GM12878 (cell line): ENCODE measurements around the gene HBP1. TPM values are rescaled to one million over a fixed set of nuclear protein-coding genes. Genes with fewer than 3 reads are reported as not detected.

Experiments
- ATAC-seq: fragments of 200-7000 bp; cut with Tn5 transposase; 3 replicates; pipeline ENCODE4 v1.9.1; 2020; ENCODE audit warnings: mild to moderate bottlenecking, moderate library complexity
- BruUV-seq: library from RNA; stranded (reverse); fragments of 400-500 nt; replicated peaks from 2 replicates; lab custom pipeline; 2021; lab: Mats Ljungman, UMichigan
- CTCF ChIA-PET: fragments of 300-600 bp; sonication (Branson Sonifier 250); formaldehyde crosslinking; extraction: SDS; loops from one replicate; lab custom pipeline; 2021; ENCODE audit warnings: inconsistent platforms; lab: Yijun Ruan, JAX
- POLR2A ChIA-PET: fragments of 350-600 bp; formaldehyde crosslinking; extraction: SDS; loops from one replicate; lab custom pipeline; 2021; ENCODE audit warnings: inconsistent platforms; lab: Charles Lee
- RAD21 ChIA-PET: fragments of 300-600 bp; sonication (Branson Sonifier 250); formaldehyde crosslinking; loops from one replicate; lab custom pipeline; 2023; ENCODE audit warnings: antibody characterized with exemption; ENCODE audit not compliant: unreplicated experiment; lab: Charles Lee
- SMC1A ChIA-PET: fragments of 300-600 bp; sonication (Branson Sonifier 250); formaldehyde crosslinking; loops from one replicate; lab custom pipeline; 2023; ENCODE audit not compliant: unreplicated experiment, uncharacterized antibody; lab: Charles Lee
- DNase-seq: peaks from one replicate; pipeline ENCODE4 v3.0.0-alpha.2; 2011; ENCODE audit warnings: low read depth, low spot score
- FAIRE-seq: peaks from 3 replicates; lab custom pipeline; 2011; peaks lifted over from hg19 to GRCh38; lab: Jason Lieb, UNC
- H2AFZ ChIP-seq: 2 replicates; pipeline ENCODE4 v1.6.0; 2011; ENCODE audit warnings: low read depth, low read length, control low read depth; ENCODE audit not compliant: control insufficient read depth
- H3K27ac ChIP-seq: 2 replicates; pipeline ENCODE4 v1.5.1; 2011; ENCODE audit warnings: control low read depth; ENCODE audit not compliant: control insufficient read depth, insufficient read depth
- H3K27me3 ChIP-seq, 2 experiments: replicated peaks in 1 of 2; 2 replicates each; pipeline versions ENCODE4 v1.6.0 to v1.6.1; 2011; ENCODE audit warnings: low read length in 1 of 2; ENCODE audit not compliant: control insufficient read depth in 2 of 2, insufficient read depth in 2 of 2
- H3K36me3 ChIP-seq, 2 experiments: 2 replicates each; pipeline ENCODE4 v1.5.1; 2011; ENCODE audit warnings: low read length in 1 of 2; ENCODE audit not compliant: control insufficient read depth in 2 of 2, insufficient read depth in 2 of 2
- H3K4me1 ChIP-seq: 2 replicates; pipeline ENCODE4 v1.6.1; 2011; ENCODE audit warnings: mild to moderate bottlenecking, low read length, moderate library complexity, mixed read lengths; ENCODE audit not compliant: control insufficient read depth, insufficient read depth
- H3K4me2 ChIP-seq: 2 replicates; pipeline ENCODE4 v1.6.0; 2011; ENCODE audit warnings: control low read depth; ENCODE audit not compliant: control insufficient read depth, insufficient read depth
- H3K4me3 ChIP-seq: fragments of 200-600 bp; sonication (generic); 2 replicates; pipeline ENCODE4 v1.5.1; 2016
- H3K79me2 ChIP-seq: 2 replicates; pipeline ENCODE4 v1.6.0; 2011; ENCODE audit warnings: low read length; ENCODE audit not compliant: control insufficient read depth, insufficient read depth
- H3K9ac ChIP-seq: 2 replicates; pipeline ENCODE4 v1.8.0; 2011; ENCODE audit warnings: low read length, control low read depth, mixed read lengths; ENCODE audit not compliant: control insufficient read depth, insufficient read depth
- H3K9me3 ChIP-seq: replicated peaks from 3 replicates; pipeline ENCODE4 v1.5.1; 2011; ENCODE audit warnings: mild to moderate bottlenecking, low read length; ENCODE audit not compliant: control insufficient read depth, insufficient read depth
- H4K20me1 ChIP-seq: 2 replicates; pipeline ENCODE4 v1.6.0; 2011; ENCODE audit not compliant: control insufficient read depth, insufficient read depth
- BACH1 ChIP-seq: fragments of 450-650 bp; IDR thresholded peaks from 2 replicates; pipeline ENCODE4 v1.6.1; 2017; ENCODE audit warnings: mild to moderate bottlenecking, borderline replicate concordance
- BRCA1 ChIP-seq: IDR thresholded peaks from 2 replicates; pipeline ENCODE4 v1.6.1; 2011; ENCODE audit warnings: low read depth, low read length, improper control_type of control experiment
- CEBPB ChIP-seq, 2 experiments: fragments of 150-350 bp in 1 of 2; IDR thresholded peaks; 2 replicates each; pipeline ENCODE4 v1.6.1; 2012 to 2014; ENCODE audit warnings: low read depth in 2 of 2, low read length in 2 of 2, borderline replicate concordance in 1 of 2, inconsistent platforms in 1 of 2
- CTCF ChIP-seq, 3 experiments: IDR thresholded peaks in 2 of 3; conservative IDR thresholded peaks in 1 of 3; 2 replicates each; pipeline ENCODE4 v1.5.1; 2011; ENCODE audit warnings: low read depth in 3 of 3, low read length in 3 of 3, mild to moderate bottlenecking in 3 of 3, control low read depth in 2 of 3, moderate library complexity in 2 of 3, inconsistent platforms in 1 of 3, mixed read lengths in 1 of 3; ENCODE audit not compliant: control insufficient read depth in 2 of 3, insufficient read depth in 1 of 3; ENCODE audit errors: extremely low read depth in 1 of 3
- HCFC1 ChIP-seq: fragments of 150-350 bp; IDR thresholded peaks from 2 replicates; pipeline ENCODE4 v1.6.1; 2014; ENCODE audit warnings: low read length
- IKZF1 ChIP-seq: fragments of 450-650 bp; conservative IDR thresholded peaks from 2 replicates; pipeline ENCODE4 v1.6.1; 2017; ENCODE audit warnings: antibody characterized with exemption, mild to moderate bottlenecking
- MLLT1 ChIP-seq: fragments of 450-650 bp; IDR thresholded peaks from 2 replicates; pipeline ENCODE4 v1.6.1; 2016; ENCODE audit warnings: mild to moderate bottlenecking
- PAX8 ChIP-seq: fragments of 450-650 bp; IDR thresholded peaks from 2 replicates; pipeline ENCODE4 v1.6.1; 2017; ENCODE audit warnings: mild to moderate bottlenecking, moderate library complexity
- RUNX3 ChIP-seq: IDR thresholded peaks from 2 replicates; pipeline ENCODE4 v1.6.1; 2012; ENCODE audit warnings: low read length, inconsistent platforms
- SIN3A ChIP-seq: IDR thresholded peaks from 2 replicates; pipeline ENCODE4 v1.6.1; 2012; ENCODE audit warnings: low read depth, low read length, improper control_type of control experiment
- SMARCA5 ChIP-seq: fragments of 450-650 bp; IDR thresholded peaks from 2 replicates; pipeline ENCODE4 v1.6.1; 2017; ENCODE audit warnings: mild to moderate bottlenecking
- SMC3 ChIP-seq: IDR thresholded peaks from 2 replicates; pipeline ENCODE4 v1.6.1; 2011; ENCODE audit warnings: low read length, improper control_type of control experiment, borderline replicate concordance
- SREBF2 ChIP-seq: IDR thresholded peaks from 2 replicates; pipeline ENCODE4 v1.6.1; 2012; ENCODE audit warnings: mild to moderate bottlenecking, low read length
- TAF1 ChIP-seq: IDR thresholded peaks from 2 replicates; pipeline ENCODE4 v1.6.1; 2011; ENCODE audit warnings: mild to moderate bottlenecking, low read depth, low read length, borderline replicate concordance
- YBX1 ChIP-seq: fragments of 450-650 bp; IDR thresholded peaks from 2 replicates; pipeline ENCODE4 v1.6.1; 2016; ENCODE audit warnings: antibody characterized with exemption
- WGBS: methylation state at CpG from one replicate; pipeline ENCODE4 v1.1.6; 2016; ENCODE audit warnings: low lambda C conversion rate; ENCODE audit not compliant: insufficient replicate concordance, insufficient coverage; ENCODE audit errors: missing lambda C conversion rate; 5-methylcytosine and 5-hydroxymethylcytosine counted together
- in situ Hi-C: fragments of 300-500 bp; cut with MboI; formaldehyde crosslinking; loops from 9 replicates; pipeline ENCODE4 v1.14.3; 2018; ENCODE audit warnings: mixed read lengths
- intact Hi-C: fragments of 100-400 bp; cut with micrococcal nuclease; formaldehyde crosslinking; loops from one replicate; pipeline ENCODE4 v1.14.2; 2022; ENCODE audit not compliant: unreplicated experiment
- polyA plus RNA-seq, 11 experiments: library from polyadenylated mRNA; depleted of rRNA in 4 of 11; unstranded in 6 of 11; stranded (reverse) in 5 of 11; fragments of >200 nt; fragmentation: Nextera tagmentation in 4 of 11; fragmentation: Illumina TruSeq in 1 of 11; extraction: Ambion mirVana in 4 of 11; extraction: Trizol in 1 of 11; gene quantifications; 1 replicate in 1 of 11; 2 replicates in 10 of 11; pipeline versions ENCODE4 v1.2.1 to v1.2.3, GENCODE V29; 2011 to 2016; ENCODE audit warnings: inconsistent platforms in 2 of 11, missing spikeins in 2 of 11, low read depth in 1 of 11
- total RNA-seq, 4 experiments: library from RNA; depleted of rRNA in 3 of 4; stranded (reverse); fragments of >200 nt in 3 of 4; fragmentation: Illumina TruSeq in 1 of 4; extraction: Trizol in 1 of 4; gene quantifications; 2 replicates each; pipeline versions ENCODE4 v1.2.1 to v1.2.3, GENCODE V29; 2013 to 2021
- TF ChIP-seq, protein P1 (sequence below): fragments of 450-650 bp; formaldehyde crosslinking; IDR thresholded peaks from 2 replicates; pipeline ENCODE4 v1.4.0; 2020; ENCODE audit warnings: mild to moderate bottlenecking, moderate library complexity

HBP1 gene
- total and polyA plus RNA-seq, 10 of the 15 experiments (the other 5 are each of a cell fraction or from before 2014, with no cell fraction given): 5.8 to 30.9 (median 9.4) TPM

- BruUV-seq: no TSS peak
- Histone ChIP-seq H3K4me1 (no peaks in the 10 kb centered on the region), H3K79me2 (no peaks in the 10 kb centered on the region), H3K4me3 (no peak overlapping the region), H3K9me3 (no peaks in the 10 kb centered on the region), H3K4me2 (no peak overlapping the region), H3K36me3 (no peaks in the 10 kb centered on the region), H3K27me3 (no peaks in the 10 kb centered on the region; a peak in 2 of 4 replicates), H3K27ac (no peak overlapping the region), H3K9ac (no peak overlapping the region), H2AFZ (no peak overlapping the region), H4K20me1 (no peaks in the 10 kb centered on the region)
- ChIA-PET POLR2A (interaction anchor here (0.7 kb wide), 1 partner anchor 1314 kb away, joined by 4 read pairs; no protein-coding TSS in a partner anchor), SMC1A (interaction anchor here (0.5 to 8.0 kb wide), 23 partner anchors 12 to 973 kb away, joined by 3 to 142 read pairs (median 5); partner anchors contain the start of gene HBP1), CTCF (interaction anchor here (0.6 to 8.7 kb wide), 40 partner anchors 10 to 729 kb away, joined by 3 to 203 read pairs (median 4); partner anchors contain the start of gene HBP1), RAD21 (interaction anchor here (0.6 to 6.1 kb wide), 13 partner anchors 15 to 725 kb away, joined by 3 to 47 read pairs (median 5); partner anchors contain the start of genes HBP1 and PIK3CG)
- FAIRE-seq (no peak), ATAC-seq (peak; percentile 85), DNase-seq (no peak)
- in situ Hi-C loops (no loop called here), intact Hi-C loops (loop anchor here (1.0 to 10.0 kb wide), 4 partner anchors 203 to 976 kb away; partner anchors contain the start of gene CCDC71L)
- WGBS: 25% methylated on average over 4 of the region's 4 CpGs
- TF ChIP-seq PAX8 (no peak), SREBF2 (no peak), HCFC1 (no peak), MLLT1 (no peak), TAF1 (no peak), BACH1 (no peak), BRCA1 (no peak), SMC3 (peak; percentile 86), RUNX3 (0 out of 2 replicates have a peak, but pooled peaks have one; percentile 17), IKZF1 (no peak), CEBPB (IDR thresholded peaks at IDR 0.05; ENCODE audit: borderline replicate concordance in 1 of 2, low read depth in 2 of 2, low read length in 2 of 2) (no peak), SIN3A (no peak), SMARCA5 (no peak), CTCF (IDR thresholded peaks at IDR 0.05 in 2 of 3, conservative IDR thresholded peaks at IDR 0.05 in 1 of 3; ENCODE audit: control insufficient read depth in 2 of 3, extremely low read depth in 1 of 3, insufficient read depth in 1 of 3, low read depth in 3 of 3, low read length in 3 of 3) (peak; percentile 45 to 59 (median 47); a peak in 5 of 6 replicates), YBX1 (no peak)
- TF ChIP-seq, protein P1, sequence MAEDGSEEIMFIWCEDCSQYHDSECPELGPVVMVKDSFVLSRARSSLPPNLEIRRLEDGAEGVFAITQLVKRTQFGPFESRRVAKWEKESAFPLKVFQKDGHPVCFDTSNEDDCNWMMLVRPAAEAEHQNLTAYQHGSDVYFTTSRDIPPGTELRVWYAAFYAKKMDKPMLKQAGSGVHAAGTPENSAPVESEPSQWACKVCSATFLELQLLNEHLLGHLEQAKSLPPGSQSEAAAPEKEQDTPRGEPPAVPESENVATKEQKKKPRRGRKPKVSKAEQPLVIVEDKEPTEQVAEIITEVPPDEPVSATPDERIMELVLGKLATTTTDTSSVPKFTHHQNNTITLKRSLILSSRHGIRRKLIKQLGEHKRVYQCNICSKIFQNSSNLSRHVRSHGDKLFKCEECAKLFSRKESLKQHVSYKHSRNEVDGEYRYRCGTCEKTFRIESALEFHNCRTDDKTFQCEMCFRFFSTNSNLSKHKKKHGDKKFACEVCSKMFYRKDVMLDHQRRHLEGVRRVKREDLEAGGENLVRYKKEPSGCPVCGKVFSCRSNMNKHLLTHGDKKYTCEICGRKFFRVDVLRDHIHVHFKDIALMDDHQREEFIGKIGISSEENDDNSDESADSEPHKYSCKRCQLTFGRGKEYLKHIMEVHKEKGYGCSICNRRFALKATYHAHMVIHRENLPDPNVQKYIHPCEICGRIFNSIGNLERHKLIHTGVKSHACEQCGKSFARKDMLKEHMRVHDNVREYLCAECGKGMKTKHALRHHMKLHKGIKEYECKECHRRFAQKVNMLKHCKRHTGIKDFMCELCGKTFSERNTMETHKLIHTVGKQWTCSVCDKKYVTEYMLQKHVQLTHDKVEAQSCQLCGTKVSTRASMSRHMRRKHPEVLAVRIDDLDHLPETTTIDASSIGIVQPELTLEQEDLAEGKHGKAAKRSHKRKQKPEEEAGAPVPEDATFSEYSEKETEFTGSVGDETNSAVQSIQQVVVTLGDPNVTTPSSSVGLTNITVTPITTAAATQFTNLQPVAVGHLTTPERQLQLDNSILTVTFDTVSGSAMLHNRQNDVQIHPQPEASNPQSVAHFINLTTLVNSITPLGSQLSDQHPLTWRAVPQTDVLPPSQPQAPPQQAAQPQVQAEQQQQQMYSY (CRISPR knock-in tag): no peak
Observed at GRCh38 chr7:107150375-107151073, 18.3 kb upstream of the HBP1 start.
